ENCODE data around the gene TBX6.

DNA sequence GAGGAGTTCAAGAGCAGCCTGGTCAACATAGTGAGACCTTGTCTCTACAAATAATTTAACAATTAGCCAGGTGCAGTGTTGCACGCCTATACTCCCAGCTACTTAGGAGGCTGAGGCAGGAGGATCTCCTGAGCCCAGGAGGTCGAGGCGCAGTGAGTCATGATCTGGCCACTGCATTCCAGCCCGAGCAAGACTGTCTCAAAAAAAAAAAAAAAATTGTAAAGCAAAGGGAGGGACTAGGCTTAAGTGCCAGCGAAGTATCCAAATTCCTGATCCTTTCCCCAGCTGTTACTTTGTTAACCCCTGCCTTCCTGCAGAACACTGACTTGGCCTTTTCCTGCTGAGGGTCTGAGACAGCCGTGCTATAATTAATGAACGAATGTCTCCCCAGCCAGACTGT is 18.9 kb upstream of the TBX6 start:
- no peak for TF ChIP-seq CTCF (IDR thresholded peaks at IDR 0.05)
- no peak for TF ChIP-seq POLR2A (IDR thresholded peaks at IDR 0.05; ENCODE audit: low read depth)
- no peak for TF ChIP-seq POLR2AphosphoS5 (IDR thresholded peaks at IDR 0.05)
- TF ChIP-seq EP300 (IDR thresholded peaks at IDR 0.05) = no peak

All from esophagus muscularis mucosa (tissue), 4 donors.